CD14-positive monocyte (primary cell): ENCODE results near the gene GLRX5. TPM values are rescaled to one million over a fixed set of nuclear protein-coding genes. Genes with fewer than 3 reads are reported as not detected.

ENCODE experiments used
- DNase-seq, 3 donors: peaks; one replicate each; pipeline ENCODE4 v3.0.0-alpha.2; 2011 to 2022
- H2AFZ ChIP-seq: 2 replicates; pipeline ENCODE4 v1.6.0; 2012; ENCODE audit warnings: mild to moderate bottlenecking, low read depth, low read length, inconsistent platforms; ENCODE audit not compliant: insufficient read depth, poor library complexity, severe bottlenecking
- H3K27ac ChIP-seq, 2 donors: 1 replicate in 1 of 2; 2 replicates in 1 of 2; pipeline ENCODE4 v1.5.1; 2012 to 2013; ENCODE audit warnings: low read length in 2 of 2, control low read depth in 1 of 2, inconsistent platforms in 1 of 2, low read depth in 1 of 2, mild to moderate bottlenecking in 1 of 2
- H3K27me3 ChIP-seq, 2 donors: one replicate each; pipeline versions ENCODE4 v1.6.0 to v1.6.1; 2011 to 2013; ENCODE audit warnings: low read length in 2 of 2; ENCODE audit not compliant: control insufficient read depth in 2 of 2, insufficient read depth in 2 of 2
- H3K36me3 ChIP-seq, 2 donors: replicated peaks in 1 of 2; 1 replicate in 1 of 2; 2 replicates in 1 of 2; pipeline versions ENCODE4 v1.5.1 to v1.6.1; 2012 to 2013; ENCODE audit warnings: low read length in 2 of 2, control low read depth in 1 of 2, inconsistent platforms in 1 of 2, mild to moderate bottlenecking in 1 of 2; ENCODE audit not compliant: insufficient read depth in 2 of 2, control insufficient read depth in 1 of 2
- H3K4me1 ChIP-seq, 2 donors: 1 replicate in 1 of 2; 2 replicates in 1 of 2; pipeline versions ENCODE4 v1.5.1 to v1.6.1; 2012 to 2013; ENCODE audit warnings: low read length in 2 of 2, control low read depth in 1 of 2, inconsistent platforms in 1 of 2, mild to moderate bottlenecking in 1 of 2, moderate library complexity in 1 of 2; ENCODE audit not compliant: insufficient read depth in 2 of 2, control insufficient read depth in 1 of 2
- H3K4me2 ChIP-seq: replicated peaks from 2 replicates; pipeline ENCODE3; 2012; ENCODE audit warnings: low read length, moderate library complexity, mild to moderate bottlenecking; ENCODE audit not compliant: poor library complexity, severe bottlenecking; ENCODE audit errors: extremely low read depth
- H3K4me3 ChIP-seq, 3 experiments: fragments of 200-600 bp in 1 of 3; sonication (generic) in 1 of 3; replicated peaks in 1 of 3; 1 replicate in 2 of 3; 2 replicates in 1 of 3; pipeline ENCODE4 v1.5.1; 2011 to 2013; ENCODE audit warnings: low read length in 3 of 3, mild to moderate bottlenecking in 3 of 3, control low read depth in 2 of 3, low read depth in 2 of 3, inconsistent platforms in 1 of 3, moderate library complexity in 1 of 3
- H3K79me2 ChIP-seq: 2 replicates; pipeline ENCODE4 v1.6.0; 2012; ENCODE audit warnings: mild to moderate bottlenecking, control low read depth, inconsistent platforms, low read length, moderate library complexity; ENCODE audit not compliant: insufficient read depth
- H3K9ac ChIP-seq: 2 replicates; pipeline ENCODE4 v1.6.0; 2017; ENCODE audit warnings: low read length, mild to moderate bottlenecking; ENCODE audit not compliant: insufficient read depth, poor library complexity, severe bottlenecking
- H3K9me3 ChIP-seq, 2 donors: replicated peaks in 1 of 2; 1 replicate in 1 of 2; 2 replicates in 1 of 2; pipeline versions ENCODE4 v1.5.1 to v1.6.1; 2012 to 2013; ENCODE audit warnings: low read length in 2 of 2, control low read depth in 1 of 2; ENCODE audit not compliant: control insufficient read depth in 1 of 2, insufficient read depth in 1 of 2
- H4K20me1 ChIP-seq: 2 replicates; pipeline ENCODE4 v1.6.0; 2012; ENCODE audit warnings: mild to moderate bottlenecking, low read length, control low read depth, moderate library complexity; ENCODE audit not compliant: insufficient read depth
- H3K27ac Mint-ChIP-seq, 7 donors: one replicate each; pipeline ENCODE4 v1.8.0; 2020; ENCODE audit warnings: mild to moderate bottlenecking in 7 of 7, mixed read lengths in 7 of 7, moderate library complexity in 6 of 7, inconsistent platforms in 2 of 7
- H3K27me3 Mint-ChIP-seq, 3 donors: one replicate each; pipeline ENCODE4 v1.8.0; 2021 to 2022; ENCODE audit warnings: low read depth in 3 of 3, mild to moderate bottlenecking in 3 of 3, mixed read lengths in 3 of 3, moderate library complexity in 3 of 3, inconsistent platforms in 1 of 3
- H3K36me3 Mint-ChIP-seq, 2 donors: one replicate each; pipeline ENCODE4 v1.8.0; 2020; ENCODE audit warnings: mixed read lengths in 2 of 2, inconsistent platforms in 1 of 2, mild to moderate bottlenecking in 1 of 2
- H3K4me1 Mint-ChIP-seq: one replicate; pipeline ENCODE4 v1.8.0; 2020; ENCODE audit warnings: mild to moderate bottlenecking, mixed read lengths
- H3K4me3 Mint-ChIP-seq, 2 donors: one replicate each; pipeline ENCODE4 v1.8.0; 2020; ENCODE audit warnings: mild to moderate bottlenecking in 2 of 2, mixed read lengths in 2 of 2, moderate library complexity in 1 of 2
- H3K9me3 Mint-ChIP-seq, 7 donors: one replicate each; pipeline ENCODE4 v1.8.0; 2020 to 2022; ENCODE audit warnings: mixed read lengths in 7 of 7, mild to moderate bottlenecking in 6 of 7, moderate library complexity in 6 of 7, inconsistent platforms in 2 of 7
- WGBS: methylation state at CpG from one replicate; pipeline ENCODE4 v1.1.5; 2013; ENCODE audit warnings: missing lambda C conversion rate; ENCODE audit not compliant: insufficient coverage; 5-methylcytosine and 5-hydroxymethylcytosine counted together
- intact Hi-C, 2 donors: fragments of 100-400 bp; cut with micrococcal nuclease; formaldehyde crosslinking; loops; one replicate each; pipeline versions ENCODE4 v1.15.0 to v1.15.1; 2023
- polyA plus RNA-seq, 3 donors: library from polyadenylated mRNA; depleted of rRNA in 1 of 3; unstranded in 2 of 3; stranded (reverse) in 1 of 3; fragments of 300-500 nt in 2 of 3; fragments of >200 nt in 1 of 3; fragmentation: Illumina TruSeq in 2 of 3; gene quantifications; 1 replicate in 2 of 3; 2 replicates in 1 of 3; pipeline ENCODE4 v1.2.3, GENCODE V29; 2012 to 2021
- TF ChIP-seq, protein P1 (sequence below): fragments of 200-600 bp; IDR thresholded peaks from one replicate; pipeline ENCODE4 v1.8.0; 2022; ENCODE audit warnings: antibody characterized with exemption, mild to moderate bottlenecking

GLRX5 gene
- polyA plus RNA-seq, 3 donors: 10.9 to 43.1 (median 31.1) TPM

DNA sequence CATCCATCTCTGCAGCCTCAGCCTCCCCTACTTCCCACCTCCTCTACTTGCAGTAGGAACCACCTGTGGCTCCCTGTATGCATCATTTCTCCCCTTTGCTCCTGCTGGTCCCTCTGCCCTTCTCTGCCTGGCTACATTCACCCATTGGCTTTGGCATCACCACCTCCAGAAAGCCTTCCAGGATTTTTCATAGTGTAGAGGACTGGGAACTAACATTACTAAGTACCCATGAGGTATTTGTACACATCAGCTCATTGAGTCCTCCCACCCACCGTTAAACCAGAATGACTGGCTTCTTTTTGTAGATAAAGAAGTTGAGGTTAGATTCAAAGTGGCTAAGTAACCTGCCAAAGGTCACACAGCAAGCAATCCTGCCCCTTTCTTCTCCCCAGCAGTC lies 35.5 kb upstream of the GLRX5 start:
- peaks cover 38 to 54% of the 10 kb centered on the region in 2 donors for H3K36me3 Mint-ChIP-seq
- H3K27ac Mint-ChIP-seq: peak overlapping the region in 3 of 7 donors; percentile 29 to 48 (median 48)
- no peak for DNase-seq
- H3K79me2 ChIP-seq: peaks cover 99% of the 10 kb centered on the region
- no peak overlapping the region for H3K9ac ChIP-seq
- H3K4me1 ChIP-seq: peaks cover 75 to 79% of the 10 kb centered on the region in 2 donors
- intact Hi-C loops: loop anchor here (5.0 kb wide), 1 partner anchor 33 kb away; no protein-coding TSS in a partner anchor
- H3K4me2 ChIP-seq: no peak overlapping the region
- no peaks in the 10 kb centered on the region for H3K27me3 Mint-ChIP-seq
- H3K9me3 Mint-ChIP-seq: no peaks in the 10 kb centered on the region
- no peaks in the 10 kb centered on the region for H3K27me3 ChIP-seq
- H3K4me3 Mint-ChIP-seq: no peak overlapping the region
- no peak overlapping the region for H3K4me3 ChIP-seq
- peaks cover 64% of the 10 kb centered on the region for H4K20me1 ChIP-seq
- TF ChIP-seq, protein P1, sequence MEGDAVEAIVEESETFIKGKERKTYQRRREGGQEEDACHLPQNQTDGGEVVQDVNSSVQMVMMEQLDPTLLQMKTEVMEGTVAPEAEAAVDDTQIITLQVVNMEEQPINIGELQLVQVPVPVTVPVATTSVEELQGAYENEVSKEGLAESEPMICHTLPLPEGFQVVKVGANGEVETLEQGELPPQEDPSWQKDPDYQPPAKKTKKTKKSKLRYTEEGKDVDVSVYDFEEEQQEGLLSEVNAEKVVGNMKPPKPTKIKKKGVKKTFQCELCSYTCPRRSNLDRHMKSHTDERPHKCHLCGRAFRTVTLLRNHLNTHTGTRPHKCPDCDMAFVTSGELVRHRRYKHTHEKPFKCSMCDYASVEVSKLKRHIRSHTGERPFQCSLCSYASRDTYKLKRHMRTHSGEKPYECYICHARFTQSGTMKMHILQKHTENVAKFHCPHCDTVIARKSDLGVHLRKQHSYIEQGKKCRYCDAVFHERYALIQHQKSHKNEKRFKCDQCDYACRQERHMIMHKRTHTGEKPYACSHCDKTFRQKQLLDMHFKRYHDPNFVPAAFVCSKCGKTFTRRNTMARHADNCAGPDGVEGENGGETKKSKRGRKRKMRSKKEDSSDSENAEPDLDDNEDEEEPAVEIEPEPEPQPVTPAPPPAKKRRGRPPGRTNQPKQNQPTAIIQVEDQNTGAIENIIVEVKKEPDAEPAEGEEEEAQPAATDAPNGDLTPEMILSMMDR: no peak
- H3K9me3 ChIP-seq: no peaks in the 10 kb centered on the region
- no peak overlapping the region for H2AFZ ChIP-seq
- peaks cover 83% of the 10 kb centered on the region for H3K4me1 Mint-ChIP-seq
- WGBS: no CpG with 5 or more reads among the region's 1 CpG
- peaks cover 18 to 48% of the 10 kb centered on the region in 2 donors for H3K36me3 ChIP-seq
- peak overlapping the region in 1 of 2 donors; percentile 40 for H3K27ac ChIP-seq

DNA sequence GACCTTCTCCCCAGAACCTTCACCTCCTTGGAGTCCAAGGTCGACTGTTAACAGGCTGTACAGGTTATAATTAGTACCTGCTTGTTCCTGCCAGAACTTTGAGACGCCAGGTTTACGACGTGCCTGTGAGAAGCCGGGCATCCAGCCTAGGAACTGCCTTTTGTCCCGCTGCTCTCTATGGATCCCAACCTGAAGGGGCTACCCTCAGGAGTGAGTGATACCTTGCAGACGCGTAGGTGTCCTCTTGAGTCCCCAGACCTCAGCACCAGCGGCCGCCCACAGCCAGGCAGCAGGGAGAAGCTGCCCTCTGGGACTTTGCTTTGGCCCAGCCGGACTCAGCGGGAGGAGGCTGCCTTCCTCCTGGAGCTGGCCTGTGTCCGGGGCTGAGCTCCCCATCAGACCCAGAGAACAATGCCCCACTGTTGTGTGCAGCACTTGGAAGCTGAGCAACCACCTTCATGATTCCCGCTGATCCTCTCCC lies 34.6 kb upstream of the GLRX5 start:
- TF ChIP-seq, protein P1: no peak
- peak overlapping the region in 1 of 2 donors; percentile 72 for H3K27ac ChIP-seq
- WGBS: 96% methylated on average over 14 of the region's 14 CpGs
- H3K4me2 ChIP-seq: no peak overlapping the region
- no peak overlapping the region for H3K4me3 ChIP-seq
- Mint-ChIP-seq H3K36me3 (peaks cover 39 to 51% of the 10 kb centered on the region in 2 donors), H3K4me3 (no peak overlapping the region), H3K27me3 (no peaks in the 10 kb centered on the region), H3K27ac (peak overlapping the region in 4 of 7 donors; percentile 36 to 75 (median 62)), H3K4me1 (peaks cover 83% of the 10 kb centered on the region), H3K9me3 (no peaks in the 10 kb centered on the region)
- peaks cover 75 to 79% of the 10 kb centered on the region in 2 donors for H3K4me1 ChIP-seq
- H3K9ac ChIP-seq: no peak overlapping the region
- H3K79me2 ChIP-seq: peaks cover 99% of the 10 kb centered on the region
- H3K9me3 ChIP-seq: no peaks in the 10 kb centered on the region
- DNase-seq: no peak
- H4K20me1 ChIP-seq: peaks cover 73% of the 10 kb centered on the region
- H3K36me3 ChIP-seq: peaks cover 18 to 52% of the 10 kb centered on the region in 2 donors
- no peaks in the 10 kb centered on the region for H3K27me3 ChIP-seq
- intact Hi-C loops: no loop called here
- no peak overlapping the region for H2AFZ ChIP-seq
